SK-N-MC (cell line): ENCODE results near the gene CAGE1.

Experiments
- DNase-seq: peaks from one replicate; pipeline ENCODE4 v3.0.0-alpha.2; 2011; ENCODE audit warnings: low read depth, low spot score
- H3K27ac ChIP-seq: fragments of 200-600 bp; sonication (generic); 2 replicates; pipeline ENCODE4 v1.5.1; 2016; ENCODE audit warnings: mixed run types
- H3K36me3 ChIP-seq: fragments of 200-600 bp; sonication (generic); 2 replicates; pipeline ENCODE4 v1.6.1; 2017; ENCODE audit warnings: antibody characterized with exemption, low read length, mixed read lengths; ENCODE audit not compliant: insufficient read depth
- H3K4me3 ChIP-seq: fragments of 200-600 bp; sonication (generic); 2 replicates; pipeline ENCODE4 v1.5.1; 2016
- H3K9ac ChIP-seq: fragments of 200-600 bp; sonication (generic); 2 replicates; pipeline ENCODE4 v1.8.0; 2017; ENCODE audit warnings: mixed run types, mixed read lengths; ENCODE audit not compliant: insufficient read length
- H3K9me3 ChIP-seq: fragments of 200-600 bp; sonication (generic); 2 replicates; pipeline ENCODE4 v1.6.1; 2017; ENCODE audit warnings: low read depth, mild to moderate bottlenecking, antibody characterized with exemption, low read length, moderate library complexity, mixed read lengths
- EZH2 ChIP-seq: fragments of 200-600 bp; sonication (generic); IDR thresholded peaks from one replicate; pipeline ENCODE4 v1.6.1; 2017; ENCODE audit warnings: antibody characterized with exemption
- FOXP2 ChIP-seq: optimal IDR thresholded peaks from 2 replicates; pipeline ENCODE3; 2011; ENCODE audit warnings: mild to moderate bottlenecking, moderate library complexity; ENCODE audit not compliant: insufficient read depth; ENCODE audit errors: extremely low read length, control extremely low read depth
- POLR2AphosphoS5 ChIP-seq: IDR thresholded peaks from 2 replicates; pipeline ENCODE4 v1.6.1; 2012; ENCODE audit warnings: mild to moderate bottlenecking, low read depth, low read length, borderline replicate concordance

The CAGE1 gene

DNA sequence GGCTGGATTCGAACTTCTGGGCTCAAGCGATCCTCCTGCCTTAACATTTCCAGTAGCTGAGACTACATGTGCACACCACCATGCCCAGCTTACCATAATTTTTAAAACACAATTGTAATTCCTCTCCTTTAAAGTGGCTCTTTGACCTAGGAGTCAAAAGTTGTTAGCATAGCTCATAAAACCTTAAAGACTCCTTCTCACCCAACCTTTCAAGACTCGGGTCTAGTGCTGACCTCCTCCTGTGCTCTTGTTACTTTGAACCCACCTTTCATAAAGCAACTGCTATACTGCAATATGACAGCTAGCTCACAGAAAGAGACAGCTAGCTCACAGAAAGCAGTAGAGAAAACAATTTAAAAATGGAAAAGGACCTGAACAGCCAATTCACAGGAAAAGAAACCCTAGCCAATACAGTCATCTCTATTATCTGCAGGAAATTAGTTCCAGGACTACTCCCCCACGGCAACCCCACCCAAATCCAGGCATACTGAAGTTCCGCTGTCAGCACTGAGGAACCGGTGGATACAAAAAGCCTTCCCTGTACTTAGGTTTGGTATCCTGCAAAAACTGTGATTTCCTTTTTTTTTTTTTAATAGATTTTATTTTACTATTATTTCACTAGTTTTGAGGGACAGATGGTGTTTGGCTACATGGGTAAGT lies 96.8 kb downstream of the CAGE1 start:
- Histone ChIP-seq H3K4me3 (no peak overlapping the region), H3K9ac (no peak overlapping the region), H3K27ac (peak overlapping the region; percentile 22; the same call in 1 of the 2 replicates), H3K36me3 (peaks cover 87% of the 10 kb centered on the region), H3K9me3 (no peaks in the 10 kb centered on the region)
- no peak for TF ChIP-seq FOXP2
- TF ChIP-seq POLR2AphosphoS5: no peak
- no peak for TF ChIP-seq EZH2
- no peak for DNase-seq

GRCh38 chr6:7290079-7290478 lies 99.5 kb downstream of the CAGE1 start:
- no peak for DNase-seq
- Histone ChIP-seq H3K4me3 (no peak overlapping the region), H3K9ac (no peak overlapping the region), H3K9me3 (no peaks in the 10 kb centered on the region), H3K36me3 (peaks cover 86% of the 10 kb centered on the region), H3K27ac (no peak overlapping the region)
- TF ChIP-seq FOXP2: no peak
- no peak for TF ChIP-seq EZH2
- TF ChIP-seq POLR2AphosphoS5: no peak

DNA sequence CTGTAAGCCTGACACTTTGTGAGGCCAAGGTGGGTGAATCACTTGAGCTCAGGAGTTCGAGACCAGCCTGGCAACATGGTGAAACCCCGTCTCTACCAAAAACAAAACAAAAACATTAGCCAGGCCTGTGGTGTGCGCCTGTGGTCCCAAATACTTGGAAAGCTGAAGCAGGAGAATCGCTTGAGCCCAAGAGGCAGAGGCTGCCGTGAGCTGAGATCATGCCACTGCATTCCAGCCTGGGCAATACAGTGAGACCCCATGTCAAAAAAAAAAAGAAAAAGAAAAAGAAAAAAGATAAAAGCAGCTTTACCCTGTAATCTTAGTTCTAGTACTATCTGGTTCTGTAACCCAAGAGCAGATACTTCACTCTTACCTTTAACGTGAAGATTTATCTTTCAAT lies 104.1 kb downstream of the CAGE1 start:
- H3K36me3 ChIP-seq: peaks cover 49% of the 10 kb centered on the region
- H3K4me3 ChIP-seq: no peak overlapping the region
- no peak for TF ChIP-seq POLR2AphosphoS5
- TF ChIP-seq EZH2: no peak
- TF ChIP-seq FOXP2: no peak
- no peaks in the 10 kb centered on the region for H3K9me3 ChIP-seq
- DNase-seq: no peak
- H3K9ac ChIP-seq: no peak overlapping the region
- no peak overlapping the region for H3K27ac ChIP-seq

- peaks cover 32% of the 10 kb centered on the region for H3K36me3 ChIP-seq
- H3K4me3 ChIP-seq: no peak overlapping the region
- TF ChIP-seq POLR2AphosphoS5 (no peak), EZH2 (no peak), FOXP2 (no peak)
- DNase-seq: no peak
- no peaks in the 10 kb centered on the region for H3K9me3 ChIP-seq
- no peak overlapping the region for H3K9ac ChIP-seq
- no peak overlapping the region for H3K27ac ChIP-seq
Observed at GRCh38 chr6:7283676-7284075, 105.9 kb downstream of the CAGE1 start.

DNA sequence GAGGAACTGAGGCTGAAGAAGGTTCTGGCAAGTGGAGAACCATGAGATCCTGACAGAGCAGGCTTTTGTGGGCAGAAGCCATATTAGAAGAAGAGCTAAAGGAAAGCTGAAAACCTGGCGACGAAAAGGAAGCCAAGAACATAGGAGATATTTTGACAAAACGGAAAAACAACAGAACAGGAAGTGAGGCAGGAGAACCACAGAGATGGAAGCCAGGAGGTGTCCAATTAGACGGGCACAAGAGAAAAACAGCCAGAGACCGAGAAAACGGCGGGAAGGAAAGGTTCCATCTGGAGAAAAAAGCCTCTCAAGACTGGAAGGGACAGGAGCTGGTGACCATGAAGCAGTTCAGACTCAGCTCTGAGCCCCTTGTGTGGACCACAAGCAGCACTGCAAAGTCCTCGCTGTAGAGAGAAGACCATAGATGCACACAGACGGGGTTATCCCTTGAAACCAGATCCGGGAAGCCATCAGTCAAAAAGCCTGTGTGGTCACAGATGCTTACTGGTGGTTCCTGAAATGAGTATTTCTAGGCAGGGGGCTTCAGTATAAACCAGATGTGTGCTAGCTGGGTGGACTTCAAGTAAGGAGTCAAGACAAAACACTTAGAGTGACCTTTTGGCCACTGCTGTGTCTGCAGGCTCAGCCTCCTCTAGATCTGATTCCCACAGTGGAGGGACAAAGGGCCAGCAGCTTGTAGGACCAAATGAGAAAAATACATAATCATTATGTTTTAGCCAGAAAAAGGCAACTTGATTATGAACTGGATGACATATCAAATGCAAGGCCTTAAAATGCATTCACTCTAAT lies 107.2 kb downstream of the CAGE1 start:
- H3K4me3 ChIP-seq: no peak overlapping the region

More for the DNA sequence above, 107.2 kb downstream of the CAGE1 start:
- no peak for DNase-seq
- H3K27ac ChIP-seq: peak overlapping the region; percentile 39; the same call in 1 of the 2 replicates
- no peak overlapping the region for H3K9ac ChIP-seq
- peaks cover 18% of the 10 kb centered on the region for H3K36me3 ChIP-seq
- TF ChIP-seq EZH2: no peak
- no peaks in the 10 kb centered on the region for H3K9me3 ChIP-seq
